OCI-LY3 (cell line): ENCODE measurements around the gene RPL41.

ENCODE experiments used
- CTCF ChIP-seq: fragments of 200-600, 300-600 bp; sonication (generic); IDR thresholded peaks from 2 replicates; pipeline ENCODE4 v1.5.1; 2014; ENCODE audit warnings: antibody characterized with exemption, low read length, low read depth
- EZH2phosphoT487 ChIP-seq: fragments of 200-600 bp; shearing (Covaris generic); IDR thresholded peaks from 2 replicates; pipeline ENCODE4 v1.6.1; 2018; ENCODE audit warnings: antibody characterized with exemption, mixed run types, low read depth

DNA sequence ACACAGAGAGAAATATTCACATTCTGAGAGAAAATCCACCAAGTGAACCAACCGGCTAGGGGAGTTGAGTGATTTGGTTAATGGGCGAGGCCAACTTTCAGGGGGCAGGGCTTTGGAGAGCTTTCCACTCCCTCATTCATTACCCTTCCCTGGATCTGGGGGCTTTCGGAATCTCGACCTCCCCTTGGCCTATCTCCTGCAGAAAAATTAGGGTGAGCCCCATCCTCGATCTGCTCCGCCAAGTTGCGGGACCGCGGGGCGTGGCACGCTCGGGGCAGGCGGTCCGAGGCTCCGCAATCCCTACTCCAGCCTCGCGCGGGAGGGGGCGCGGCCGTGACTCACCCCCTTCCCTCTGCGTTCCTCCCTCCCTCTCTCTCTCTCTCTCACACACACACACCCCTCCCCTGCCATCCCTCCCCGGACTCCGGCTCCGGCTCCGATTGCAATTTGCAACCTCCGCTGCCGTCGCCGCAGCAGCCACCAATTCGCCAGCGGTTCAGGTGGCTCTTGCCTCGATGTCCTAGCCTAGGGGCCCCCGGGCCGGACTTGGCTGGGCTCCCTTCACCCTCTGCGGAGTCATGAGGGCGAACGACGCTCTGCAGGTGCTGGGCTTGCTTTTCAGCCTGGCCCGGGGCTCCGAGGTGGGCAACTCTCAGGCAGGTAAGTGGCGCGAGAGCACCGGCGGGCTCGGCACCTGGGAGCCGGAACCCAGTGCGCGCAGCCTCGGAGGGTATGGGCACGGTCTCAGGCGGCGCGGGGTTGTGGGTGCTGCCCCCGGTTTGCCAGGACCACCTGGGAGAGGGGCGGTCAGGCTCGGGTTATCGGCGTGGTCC is 36.5 kb upstream of the RPL41 start, which contains the start of gene ERBB3:
- no peak for TF ChIP-seq CTCF
- no peak for TF ChIP-seq EZH2phosphoT487
